GM18861 (cell line): Measurements from ENCODE around the gene TARBP1.
"Not testable (repeated sequence)": the region's sequence is repeated elsewhere in the genome, so short reads cannot be mapped to it uniquely, and the experiment has no call there.

Source experiments
- ATAC-seq: cut with Tn5 transposase; IDR thresholded peaks from one replicate; pipeline ENCODE4 v1.9.1; 2021; ENCODE audit not compliant: unreplicated experiment

Gene TARBP1

GRCh38 chr1:234507626-234508387 lies 28.8 kb upstream of the TARBP1 start:
- no peak for ATAC-seq

GRCh38 chr1:234507089-234507488 lies 28.1 kb upstream of the TARBP1 start:
- ATAC-seq: no peak

GRCh38 chr1:234505769-234506102 lies 26.8 kb upstream of the TARBP1 start:
- ATAC-seq: no peak

GRCh38 chr1:234504969-234505768 lies 26.2 kb upstream of the TARBP1 start:
- ATAC-seq: no peak

- ATAC-seq: not testable (repeated sequence)
Measured at GRCh38 chr1:234504251-234504650, 25.3 kb upstream of the TARBP1 start.

- ATAC-seq: no peak
Measured at GRCh38 chr1:234503193-234504050, 24.4 kb upstream of the TARBP1 start.

- no peak for ATAC-seq
Measured at GRCh38 chr1:234502785-234503184, 23.8 kb upstream of the TARBP1 start.

GRCh38 chr1:234500269-234500668 lies 21.3 kb upstream of the TARBP1 start:
- ATAC-seq: no peak

- ATAC-seq: no peak
Measured at GRCh38 chr1:234499943-234500245, 20.9 kb upstream of the TARBP1 start.

GRCh38 chr1:234499119-234499942 lies 20.4 kb upstream of the TARBP1 start:
- no peak for ATAC-seq

- ATAC-seq: no peak
Measured at GRCh38 chr1:234498448-234499118, 19.6 kb upstream of the TARBP1 start.

GRCh38 chr1:234497589-234497988 lies 18.6 kb upstream of the TARBP1 start:
- no peak for ATAC-seq

- peak; percentile 62 for ATAC-seq
Measured at GRCh38 chr1:234495231-234495990, 16.4 kb upstream of the TARBP1 start.

- ATAC-seq: no peak
Measured at GRCh38 chr1:234494049-234494448, 15.1 kb upstream of the TARBP1 start.

- no peak for ATAC-seq
Measured at GRCh38 chr1:234490793-234491479, 12.0 kb upstream of the TARBP1 start.

GRCh38 chr1:234489698-234490077 lies 10.7 kb upstream of the TARBP1 start:
- no peak for ATAC-seq

- peak; percentile 16 for ATAC-seq
Measured at GRCh38 chr1:234489007-234489697, 10.2 kb upstream of the TARBP1 start.
